Activated naive CD4-positive, alpha-beta T cell treated with anti-CD3 and anti-CD28 coated beads, Interleukin-2, amount 50 U/mL, for 72 hours (primary cell): ENCODE data around the gene NTRK3. TPM values are rescaled to one million over a fixed set of nuclear protein-coding genes. Genes with fewer than 3 reads are reported as not detected.

ENCODE experiments used
- ATAC-seq, 2 donors: fragments of 150-1000 bp; cut with Tn5 transposase; 2 replicates each; pipeline ENCODE4 v1.10.0; 2021; ENCODE audit warnings: mild to moderate bottlenecking in 2 of 2, moderate library complexity in 2 of 2
- DNase-seq, 2 donors: peaks; one replicate each; pipeline ENCODE4 v3.0.0; 2021 to 2022; ENCODE audit warnings: low spot score in 2 of 2
- H3K27ac Mint-ChIP-seq, 2 donors: one replicate each; pipeline ENCODE4 v1.8.0; 2022; ENCODE audit warnings: mild to moderate bottlenecking in 2 of 2, mixed read lengths in 2 of 2
- H3K36me3 Mint-ChIP-seq, 2 donors: one replicate each; pipeline ENCODE4 v1.8.0; 2022; ENCODE audit warnings: mixed read lengths in 2 of 2
- H3K9me3 Mint-ChIP-seq, 2 donors: one replicate each; pipeline ENCODE4 v1.8.0; 2022; ENCODE audit warnings: mixed read lengths in 2 of 2
- total RNA-seq, 2 donors: library from RNA; stranded (reverse); gene quantifications; one replicate each; pipeline ENCODE4 v1.2.3, GENCODE V29; 2022

NTRK3 gene
- total RNA-seq, 2 donors from 2014 or later, result 0.71 to 4.0 TPM

- Mint-ChIP-seq H3K36me3 (no peaks in the 10 kb centered on the region), H3K9me3 (peaks cover 4 to 5% of the 10 kb centered on the region in 2 donors), H3K27ac (no peak overlapping the region)
- ATAC-seq (no peak), DNase-seq (no peak)
Measured at GRCh38 chr15:88023914-88024313, 232.6 kb downstream of the NTRK3 start.

GRCh38 chr15:88022716-88023115 lies 233.8 kb downstream of the NTRK3 start:
- H3K27ac Mint-ChIP-seq, result no peak overlapping the region
- DNase-seq, result no peak

GRCh38 chr15:88021601-88022000 lies 234.9 kb downstream of the NTRK3 start:
- Mint-ChIP-seq H3K36me3 (no peaks in the 10 kb centered on the region), H3K27ac (no peak overlapping the region), H3K9me3 (peaks cover 0 to 5% of the 10 kb centered on the region in 2 donors)
- ATAC-seq, result no peak
- no peak for DNase-seq

More at GRCh38 chr15:88022716-88023115, 233.8 kb downstream of the NTRK3 start:
- peaks cover 2 to 5% of the 10 kb centered on the region in 2 donors for H3K9me3 Mint-ChIP-seq
- no peaks in the 10 kb centered on the region for H3K36me3 Mint-ChIP-seq
- ATAC-seq, result no peak

GRCh38 chr15:88020806-88021205 lies 235.7 kb downstream of the NTRK3 start:
- Mint-ChIP-seq H3K27ac (no peak overlapping the region), H3K36me3 (no peaks in the 10 kb centered on the region), H3K9me3 (peaks cover 0 to 5% of the 10 kb centered on the region in 2 donors)
- DNase-seq (no peak), ATAC-seq (no peak)

GRCh38 chr15:88019656-88020055 lies 236.9 kb downstream of the NTRK3 start:
- peaks cover 0 to 5% of the 10 kb centered on the region in 2 donors for H3K9me3 Mint-ChIP-seq
- ATAC-seq, result no peak
- no peaks in the 10 kb centered on the region for H3K36me3 Mint-ChIP-seq
- no peak for DNase-seq
- H3K27ac Mint-ChIP-seq, result no peak overlapping the region

- no peaks in the 10 kb centered on the region for H3K36me3 Mint-ChIP-seq
Measured at GRCh38 chr15:88018869-88019641, 237.5 kb downstream of the NTRK3 start.

GRCh38 chr15:88017753-88018152 lies 238.8 kb downstream of the NTRK3 start:
- Mint-ChIP-seq H3K9me3 (no peaks in the 10 kb centered on the region), H3K36me3 (no peaks in the 10 kb centered on the region), H3K27ac (no peak overlapping the region)
- ATAC-seq (no peak), DNase-seq (no peak)

More at GRCh38 chr15:88018869-88019641, 237.5 kb downstream of the NTRK3 start:
- Mint-ChIP-seq H3K27ac (no peak overlapping the region), H3K9me3 (peaks cover 0 to under 1% of the 10 kb centered on the region in 2 donors)
- DNase-seq (no peak), ATAC-seq (no peak)

- H3K9me3 Mint-ChIP-seq, result no peaks in the 10 kb centered on the region
- ATAC-seq (no peak), DNase-seq (no peak)
- H3K36me3 Mint-ChIP-seq, result no peaks in the 10 kb centered on the region
- H3K27ac Mint-ChIP-seq, result no peak overlapping the region
Measured at GRCh38 chr15:88016406-88016805, 240.1 kb downstream of the NTRK3 start.

GRCh38 chr15:88015228-88015860 lies 241.2 kb downstream of the NTRK3 start:
- ATAC-seq (no peak), DNase-seq (no peak)
- no peaks in the 10 kb centered on the region for H3K9me3 Mint-ChIP-seq
- no peak overlapping the region for H3K27ac Mint-ChIP-seq
- no peaks in the 10 kb centered on the region for H3K36me3 Mint-ChIP-seq

- H3K27ac Mint-ChIP-seq, result no peak overlapping the region
- DNase-seq, result no peak
- ATAC-seq, result no peak
- no peaks in the 10 kb centered on the region for H3K9me3 Mint-ChIP-seq
- no peaks in the 10 kb centered on the region for H3K36me3 Mint-ChIP-seq
Measured at GRCh38 chr15:88014454-88015160, 241.9 kb downstream of the NTRK3 start.

GRCh38 chr15:88013111-88013510 lies 243.4 kb downstream of the NTRK3 start:
- Mint-ChIP-seq H3K36me3 (no peaks in the 10 kb centered on the region), H3K27ac (no peak overlapping the region), H3K9me3 (no peaks in the 10 kb centered on the region)
- ATAC-seq, result no peak
- DNase-seq, result no peak

- Mint-ChIP-seq H3K27ac (no peak overlapping the region), H3K9me3 (no peaks in the 10 kb centered on the region), H3K36me3 (no peaks in the 10 kb centered on the region)
- ATAC-seq (no peak), DNase-seq (no peak)
Measured at GRCh38 chr15:88012688-88013087, 243.9 kb downstream of the NTRK3 start.

- ATAC-seq, result no peak
- no peak for DNase-seq
- Mint-ChIP-seq H3K9me3 (no peaks in the 10 kb centered on the region), H3K27ac (no peak overlapping the region), H3K36me3 (no peaks in the 10 kb centered on the region)
Measured at GRCh38 chr15:88012233-88012632, 244.3 kb downstream of the NTRK3 start.

- ATAC-seq (no peak), DNase-seq (no peak)
- Mint-ChIP-seq H3K9me3 (no peaks in the 10 kb centered on the region), H3K27ac (no peak overlapping the region), H3K36me3 (no peaks in the 10 kb centered on the region)
Measured at GRCh38 chr15:88011533-88011932, 245.0 kb downstream of the NTRK3 start.

- H3K27ac Mint-ChIP-seq, result no peak overlapping the region
- no peaks in the 10 kb centered on the region for H3K36me3 Mint-ChIP-seq
- DNase-seq (no peak), ATAC-seq (no peak)
- no peaks in the 10 kb centered on the region for H3K9me3 Mint-ChIP-seq
Measured at GRCh38 chr15:88006146-88006545, 250.4 kb downstream of the NTRK3 start.

- Mint-ChIP-seq H3K36me3 (no peaks in the 10 kb centered on the region), H3K9me3 (no peaks in the 10 kb centered on the region), H3K27ac (no peak overlapping the region)
- ATAC-seq (no peak), DNase-seq (no peak)
Measured at GRCh38 chr15:88004399-88004798, 252.1 kb downstream of the NTRK3 start.

- no peaks in the 10 kb centered on the region for H3K36me3 Mint-ChIP-seq
- no peaks in the 10 kb centered on the region for H3K9me3 Mint-ChIP-seq
- ATAC-seq (no peak), DNase-seq (no peak)
- H3K27ac Mint-ChIP-seq, result no peak overlapping the region
Measured at GRCh38 chr15:88003541-88004327, 252.8 kb downstream of the NTRK3 start.
